GM19240 (cell line): Measurements from ENCODE around the gene FRMPD4.

ENCODE experiments used
- DNase-seq: peaks from one replicate; pipeline ENCODE4 v3.0.0; 2011; ENCODE audit warnings: low spot score; ENCODE audit not compliant: insufficient read length

FRMPD4 gene

GRCh38 chrX:12366440-12366839 is 228.2 kb downstream of the FRMPD4 start:
- DNase-seq: no peak

- no peak for DNase-seq
Observed at GRCh38 chrX:12367254-12367653, 229.0 kb downstream of the FRMPD4 start.

GRCh38 chrX:12370497-12370986 is 232.3 kb downstream of the FRMPD4 start:
- DNase-seq: no peak

GRCh38 chrX:12372111-12372510 is 233.8 kb downstream of the FRMPD4 start:
- DNase-seq: no peak

- no peak for DNase-seq
Observed at GRCh38 chrX:12374286-12374685, 236.0 kb downstream of the FRMPD4 start.

GRCh38 chrX:12378253-12378652 is 240.0 kb downstream of the FRMPD4 start:
- no peak for DNase-seq

- DNase-seq: no peak
Observed at GRCh38 chrX:12378706-12379105, 240.4 kb downstream of the FRMPD4 start.

GRCh38 chrX:12379671-12380070 is 241.4 kb downstream of the FRMPD4 start:
- no peak for DNase-seq

- DNase-seq: no peak
Observed at GRCh38 chrX:12383196-12383595, 244.9 kb downstream of the FRMPD4 start.

GRCh38 chrX:12390301-12390700 is 252.0 kb downstream of the FRMPD4 start:
- no peak for DNase-seq

- no peak for DNase-seq
Observed at GRCh38 chrX:12396584-12396983, 258.3 kb downstream of the FRMPD4 start.

GRCh38 chrX:12400218-12400617 is 261.9 kb downstream of the FRMPD4 start:
- no peak for DNase-seq

- DNase-seq: no peak
Observed at GRCh38 chrX:12401252-12401651, 263.0 kb downstream of the FRMPD4 start.

GRCh38 chrX:12403474-12404082 is 265.3 kb downstream of the FRMPD4 start:
- DNase-seq: no peak

GRCh38 chrX:12405306-12405705 is 267.0 kb downstream of the FRMPD4 start:
- DNase-seq: no peak

GRCh38 chrX:12410523-12410922 is 272.2 kb downstream of the FRMPD4 start:
- DNase-seq: no peak

GRCh38 chrX:12411831-12412230 is 273.6 kb downstream of the FRMPD4 start:
- no peak for DNase-seq

- no peak for DNase-seq
Observed at GRCh38 chrX:12412561-12412960, 274.3 kb downstream of the FRMPD4 start.

- DNase-seq: no peak
Observed at GRCh38 chrX:12419591-12419990, 281.3 kb downstream of the FRMPD4 start.

GRCh38 chrX:12421918-12422317 is 283.6 kb downstream of the FRMPD4 start:
- no peak for DNase-seq

- DNase-seq: no peak
Observed at GRCh38 chrX:12423346-12423745, 285.1 kb downstream of the FRMPD4 start.

GRCh38 chrX:12425496-12425895 is 287.2 kb downstream of the FRMPD4 start:
- DNase-seq: no peak

GRCh38 chrX:12426420-12426819 is 288.1 kb downstream of the FRMPD4 start:
- no peak for DNase-seq

- no peak for DNase-seq
Observed at GRCh38 chrX:12434493-12434892, 296.2 kb downstream of the FRMPD4 start.
